Astrocyte of the cerebellum (primary cell): ENCODE data around the gene MAB21L3.

Source experiments
- DNase-seq: peaks from one replicate; pipeline ENCODE4 v3.0.0-alpha.2; 2011; ENCODE audit warnings: low read depth
- H3K4me3 ChIP-seq: 2 replicates; pipeline ENCODE4 v1.5.1; 2011; ENCODE audit warnings: mild to moderate bottlenecking, low read depth, low read length, moderate library complexity
- in situ Hi-C: cut with HindIII; loops from 2 replicates; pipeline ENCODE4 v1.10.0; 2017; ENCODE audit warnings: low sequenced_read_pairs
- TF ChIP-seq, protein P1 (sequence below): IDR thresholded peaks from 2 replicates; pipeline ENCODE4 v1.5.1; 2012; ENCODE audit warnings: low read length, low read depth, moderate library complexity, mild to moderate bottlenecking; ENCODE audit errors: missing control alignments

Gene MAB21L3

DNA sequence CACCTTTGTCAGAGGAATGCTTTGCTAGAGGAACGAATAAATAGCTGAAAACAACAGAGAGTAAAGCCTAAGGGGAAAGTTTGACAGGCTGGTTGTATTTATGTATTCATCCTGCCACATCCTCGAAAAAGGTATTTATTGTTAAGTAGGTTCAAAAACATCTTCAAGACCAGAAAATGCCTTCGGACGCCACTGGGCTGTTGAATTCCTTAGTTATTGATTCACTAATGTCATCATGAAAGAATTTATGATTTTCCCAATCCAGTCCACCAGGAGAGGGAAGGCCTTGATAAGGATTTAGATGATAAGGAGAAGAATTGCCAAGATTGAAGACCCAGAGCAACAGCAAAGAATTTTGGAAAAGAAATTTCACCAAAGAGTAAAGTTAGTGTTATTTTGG is 35.2 kb upstream of the MAB21L3 start:
- no peak for DNase-seq
- in situ Hi-C loops = no loop called here
- TF ChIP-seq, protein P1, sequence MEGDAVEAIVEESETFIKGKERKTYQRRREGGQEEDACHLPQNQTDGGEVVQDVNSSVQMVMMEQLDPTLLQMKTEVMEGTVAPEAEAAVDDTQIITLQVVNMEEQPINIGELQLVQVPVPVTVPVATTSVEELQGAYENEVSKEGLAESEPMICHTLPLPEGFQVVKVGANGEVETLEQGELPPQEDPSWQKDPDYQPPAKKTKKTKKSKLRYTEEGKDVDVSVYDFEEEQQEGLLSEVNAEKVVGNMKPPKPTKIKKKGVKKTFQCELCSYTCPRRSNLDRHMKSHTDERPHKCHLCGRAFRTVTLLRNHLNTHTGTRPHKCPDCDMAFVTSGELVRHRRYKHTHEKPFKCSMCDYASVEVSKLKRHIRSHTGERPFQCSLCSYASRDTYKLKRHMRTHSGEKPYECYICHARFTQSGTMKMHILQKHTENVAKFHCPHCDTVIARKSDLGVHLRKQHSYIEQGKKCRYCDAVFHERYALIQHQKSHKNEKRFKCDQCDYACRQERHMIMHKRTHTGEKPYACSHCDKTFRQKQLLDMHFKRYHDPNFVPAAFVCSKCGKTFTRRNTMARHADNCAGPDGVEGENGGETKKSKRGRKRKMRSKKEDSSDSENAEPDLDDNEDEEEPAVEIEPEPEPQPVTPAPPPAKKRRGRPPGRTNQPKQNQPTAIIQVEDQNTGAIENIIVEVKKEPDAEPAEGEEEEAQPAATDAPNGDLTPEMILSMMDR = no peak
- no peak overlapping the region for H3K4me3 ChIP-seq

DNA sequence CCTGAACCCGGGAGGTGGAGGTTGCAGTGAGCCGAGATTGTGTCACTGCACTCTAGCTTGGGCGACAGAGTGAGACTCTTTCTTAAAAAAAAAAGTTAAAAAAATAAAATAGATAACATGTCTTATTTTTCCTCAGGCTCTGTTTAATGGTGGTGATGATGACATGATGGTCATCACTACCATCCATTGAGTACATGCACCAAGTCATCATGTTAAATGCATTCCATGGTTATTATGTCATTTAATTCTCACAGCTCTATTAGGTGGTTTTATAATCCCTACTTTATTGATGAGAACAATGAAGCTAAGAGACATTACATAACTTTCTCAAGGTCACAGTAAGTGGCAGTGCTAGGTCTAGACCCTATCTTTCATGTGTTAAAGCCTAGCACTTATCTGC is 34.4 kb upstream of the MAB21L3 start:
- in situ Hi-C loops = no loop called here
- H3K4me3 ChIP-seq = no peak overlapping the region
- no peak for DNase-seq
- TF ChIP-seq, protein P1 = no peak

DNA sequence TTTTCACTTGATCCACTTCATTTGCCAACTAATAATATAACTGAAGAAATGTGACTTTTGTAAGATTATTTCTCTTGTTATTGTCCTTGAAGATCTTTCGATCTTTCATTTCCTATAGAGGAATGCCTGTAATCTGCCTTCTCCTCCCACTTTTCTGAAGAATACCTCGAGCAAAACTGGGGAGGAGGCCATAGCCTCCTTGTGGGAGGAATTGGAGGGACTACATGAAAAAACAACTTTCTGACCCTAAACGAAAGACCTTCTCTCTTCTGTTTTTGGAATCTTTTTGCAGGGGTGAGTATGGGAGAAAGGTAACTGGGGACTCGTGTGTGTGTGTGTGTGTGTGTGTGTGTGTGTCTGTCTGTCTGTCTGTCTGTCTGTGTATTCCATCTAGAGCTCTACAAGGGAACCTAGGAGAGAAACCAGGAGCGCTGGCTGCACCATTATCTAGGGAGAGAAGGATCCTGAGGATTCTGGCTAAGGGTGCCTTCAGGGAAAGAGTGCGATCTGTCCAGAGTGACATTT is 32.4 kb upstream of the MAB21L3 start:
- TF ChIP-seq, protein P1 = no peak
- no peak overlapping the region for H3K4me3 ChIP-seq
- DNase-seq = no peak
- in situ Hi-C loops = no loop called here

DNA sequence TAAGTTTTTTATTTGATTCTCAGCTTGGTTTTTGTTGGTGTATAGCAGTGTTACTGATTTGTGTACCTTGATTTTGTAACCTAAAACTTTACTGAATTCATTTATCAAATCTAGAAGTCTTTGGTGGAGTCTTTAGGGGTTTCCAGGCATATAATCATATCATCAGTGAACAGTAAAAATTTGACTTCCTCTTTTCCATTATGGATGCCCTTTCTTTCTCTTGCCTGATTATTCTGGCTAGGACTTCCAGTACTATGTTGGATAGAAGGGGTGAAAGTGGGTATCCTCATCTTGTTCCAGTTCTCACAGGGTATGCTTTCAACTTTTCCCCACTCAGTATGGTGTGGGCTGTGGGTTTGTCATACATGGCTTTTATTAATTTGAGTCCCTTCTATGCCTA is 23.6 kb upstream of the MAB21L3 start:
- in situ Hi-C loops = no loop called here
- DNase-seq = no peak
- TF ChIP-seq, protein P1 = no peak
- no peak overlapping the region for H3K4me3 ChIP-seq

DNA sequence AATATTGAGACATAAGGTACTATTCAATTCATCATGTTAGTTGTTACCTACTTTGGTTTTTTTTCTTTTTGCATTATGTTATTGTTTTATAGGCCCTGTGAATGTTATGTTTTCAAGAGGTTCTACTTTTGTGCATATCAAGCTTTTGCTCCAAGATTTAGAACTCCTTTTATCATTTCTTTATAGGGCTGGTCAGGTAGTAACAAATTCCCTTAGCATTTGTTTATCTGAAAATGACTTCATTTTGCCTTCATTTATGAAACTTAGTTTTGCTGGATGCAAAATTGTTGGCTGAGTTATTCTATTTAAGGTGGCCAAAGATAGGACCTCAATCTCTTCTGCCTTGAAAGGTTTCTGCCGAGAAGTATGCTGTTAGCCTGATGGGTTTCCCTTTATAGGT is 21.3 kb upstream of the MAB21L3 start:
- no peak overlapping the region for H3K4me3 ChIP-seq
- in situ Hi-C loops = no loop called here
- TF ChIP-seq, protein P1 = no peak
- no peak for DNase-seq

DNA sequence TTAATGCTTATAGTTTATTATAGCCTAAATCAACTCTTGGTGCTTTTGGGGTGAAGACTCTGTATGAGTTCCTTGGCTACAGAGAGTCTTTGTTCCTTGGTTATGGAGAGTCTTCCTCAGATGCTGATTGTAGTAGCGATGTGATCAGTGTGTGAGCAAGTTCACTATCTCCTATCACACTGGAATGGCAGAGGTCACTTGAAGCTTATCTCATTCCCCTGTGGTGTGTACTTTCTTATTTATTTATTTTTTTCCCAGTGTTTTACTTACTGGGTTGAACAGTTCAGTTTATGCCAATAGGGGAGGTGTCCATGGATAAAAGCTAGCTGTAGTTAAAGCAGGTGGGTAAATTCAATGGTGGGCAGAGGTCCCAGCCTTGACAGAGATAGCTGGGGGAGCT is 20.1 kb upstream of the MAB21L3 start:
- TF ChIP-seq, protein P1 = no peak
- no peak overlapping the region for H3K4me3 ChIP-seq
- in situ Hi-C loops = no loop called here
- DNase-seq = no peak
